Left renal cortex interstitium (tissue), 4 donors: ENCODE data around the gene NUSAP1. TPM values are rescaled to one million over a fixed set of nuclear protein-coding genes. Genes with fewer than 3 reads are reported as not detected.
A peak's percentile ranks its signal among the peaks of the same experiment; 100 is the strongest.
"Not testable (repeated sequence)": the region's sequence is repeated elsewhere in the genome, so short reads cannot be mapped to it uniquely, and the experiment has no call there.

Source experiments
- DNase-seq, 4 donors: peaks; one replicate each; pipeline ENCODE4 v3.0.0-alpha.2; 2013; ENCODE audit warnings: low read depth in 4 of 4, low spot score in 2 of 4, missing footprints in 1 of 4
- polyA plus RNA-seq, 4 donors: library from polyadenylated mRNA; unstranded; fragments of 120-200 nt; gene quantifications; one replicate each; pipeline ENCODE4 v1.2.1, GENCODE V29; 2013; ENCODE audit not compliant: insufficient read length in 4 of 4

NUSAP1 gene
- polyA plus RNA-seq, 4 donors, result 91.6 to 95.3 (median 94.5) TPM

GRCh38 chr15:41407341-41407740 lies 74.7 kb downstream of the NUSAP1 start:
- DNase-seq, result no peak

GRCh38 chr15:41408234-41408641 lies 75.6 kb downstream of the NUSAP1 start:
- DNase-seq, result no peak

GRCh38 chr15:41411031-41411430 lies 78.3 kb downstream of the NUSAP1 start:
- no peak for DNase-seq

- no peak for DNase-seq
These were observed 78.8 kb downstream of the NUSAP1 start for GRCh38 chr15:41411441-41411840.

- DNase-seq, result peak in 1 of 4 donors; percentile 10
These were observed 83.6 kb downstream of the NUSAP1 start for GRCh38 chr15:41416128-41416741.

GRCh38 chr15:41416742-41417417 lies 84.2 kb downstream of the NUSAP1 start, which contains the start of gene RTF1:
Gene RTF1, plus strand, starts transcription at chr15:41417095. Its CDS starts 21 bp downstream, at chr15:41417116.
- peak; percentile 82 to 86 (median 84) for DNase-seq

GRCh38 chr15:41417418-41418195 lies 84.9 kb downstream of the NUSAP1 start:
- DNase-seq, result peak; percentile 15 to 36 (median 23)

- DNase-seq, result no peak
These were observed 91.4 kb downstream of the NUSAP1 start for GRCh38 chr15:41423979-41424659.

GRCh38 chr15:41424809-41425208 lies 92.1 kb downstream of the NUSAP1 start:
- no peak for DNase-seq

GRCh38 chr15:41425907-41426306 lies 93.2 kb downstream of the NUSAP1 start:
- DNase-seq, result not testable (repeated sequence)

- DNase-seq, result no peak
These were observed 96.6 kb downstream of the NUSAP1 start for GRCh38 chr15:41429003-41429890.

Other genes with a start within 250 kb of the NUSAP1 start
- gene INO80, start 216.6 kb upstream of the NUSAP1 start, polyA plus RNA-seq, result 10 to 100 TPM; 19.8 to 26.1 (median 22.7) TPM
- gene EXD1, start 102.1 kb upstream of the NUSAP1 start, polyA plus RNA-seq, result under 1 TPM in 2 of 4 donors, not detected in 2; 0.07 to 0.16 TPM
- 10 to 100 TPM; 59.0 to 69.0 (median 66.0) TPM for gene CHP1, start 101.6 kb upstream of the NUSAP1 start, polyA plus RNA-seq
- gene OIP5, start 290 bp upstream of the NUSAP1 start, polyA plus RNA-seq, result 1 to 10 TPM; 7.4 to 9.5 (median 8.8) TPM
- gene NDUFAF1, start 69.6 kb downstream of the NUSAP1 start, polyA plus RNA-seq, result 10 to 100 TPM; 20.7 to 29.6 (median 25.6) TPM
- gene RTF1, start 84.2 kb downstream of the NUSAP1 start, polyA plus RNA-seq, result 10 to 100 TPM; 59.0 to 77.8 (median 62.7) TPM
- gene ITPKA, start 161.0 kb downstream of the NUSAP1 start, polyA plus RNA-seq, result under 1 TPM; 0.55 to 0.91 (median 0.78) TPM
- 1 to 10 TPM; 1.3 to 3.1 (median 2.3) TPM for gene LTK, start 180.9 kb downstream of the NUSAP1 start, polyA plus RNA-seq
- gene RPAP1, start 211.4 kb downstream of the NUSAP1 start, polyA plus RNA-seq, result 10 to 100 TPM; 22.9 to 40.6 (median 29.2) TPM
- 100 to 1,000 TPM; 142 to 169 (median 163) TPM for gene TYRO3, start 226.3 kb downstream of the NUSAP1 start, polyA plus RNA-seq